GM12878 (cell line): ENCODE results near the gene MMADHC. TPM values are rescaled to one million over a fixed set of nuclear protein-coding genes. Genes with fewer than 3 reads are reported as not detected.

ENCODE experiments used
- ATAC-seq: fragments of 200-7000 bp; cut with Tn5 transposase; 3 replicates; pipeline ENCODE4 v1.9.1; 2020; ENCODE audit warnings: mild to moderate bottlenecking, moderate library complexity
- BruUV-seq: library from RNA; stranded (reverse); fragments of 400-500 nt; replicated peaks from 2 replicates; lab custom pipeline; 2021; lab: Mats Ljungman, UMichigan
- CTCF ChIA-PET: fragments of 300-600 bp; sonication (Branson Sonifier 250); formaldehyde crosslinking; extraction: SDS; loops from one replicate; lab custom pipeline; 2021; ENCODE audit warnings: inconsistent platforms; lab: Yijun Ruan, JAX
- POLR2A ChIA-PET: fragments of 350-600 bp; formaldehyde crosslinking; extraction: SDS; loops from one replicate; lab custom pipeline; 2021; ENCODE audit warnings: inconsistent platforms; lab: Charles Lee
- RAD21 ChIA-PET: fragments of 300-600 bp; sonication (Branson Sonifier 250); formaldehyde crosslinking; loops from one replicate; lab custom pipeline; 2023; ENCODE audit warnings: antibody characterized with exemption; ENCODE audit not compliant: unreplicated experiment; lab: Charles Lee
- SMC1A ChIA-PET: fragments of 300-600 bp; sonication (Branson Sonifier 250); formaldehyde crosslinking; loops from one replicate; lab custom pipeline; 2023; ENCODE audit not compliant: unreplicated experiment, uncharacterized antibody; lab: Charles Lee
- DNase-seq: peaks from one replicate; pipeline ENCODE4 v3.0.0-alpha.2; 2011; ENCODE audit warnings: low read depth, low spot score
- FAIRE-seq: peaks from 3 replicates; lab custom pipeline; 2011; peaks lifted over from hg19 to GRCh38; lab: Jason Lieb, UNC
- H2AFZ ChIP-seq: 2 replicates; pipeline ENCODE4 v1.6.0; 2011; ENCODE audit warnings: low read depth, low read length, control low read depth; ENCODE audit not compliant: control insufficient read depth
- H3K27ac ChIP-seq: 2 replicates; pipeline ENCODE4 v1.5.1; 2011; ENCODE audit warnings: control low read depth; ENCODE audit not compliant: control insufficient read depth, insufficient read depth
- H3K27me3 ChIP-seq, 2 experiments: replicated peaks in 1 of 2; 2 replicates each; pipeline versions ENCODE4 v1.6.0 to v1.6.1; 2011; ENCODE audit warnings: low read length in 1 of 2; ENCODE audit not compliant: control insufficient read depth in 2 of 2, insufficient read depth in 2 of 2
- H3K36me3 ChIP-seq, 2 experiments: 2 replicates each; pipeline ENCODE4 v1.5.1; 2011; ENCODE audit warnings: low read length in 1 of 2; ENCODE audit not compliant: control insufficient read depth in 2 of 2, insufficient read depth in 2 of 2
- H3K4me1 ChIP-seq: 2 replicates; pipeline ENCODE4 v1.6.1; 2011; ENCODE audit warnings: mild to moderate bottlenecking, low read length, moderate library complexity, mixed read lengths; ENCODE audit not compliant: control insufficient read depth, insufficient read depth
- H3K4me2 ChIP-seq: 2 replicates; pipeline ENCODE4 v1.6.0; 2011; ENCODE audit warnings: control low read depth; ENCODE audit not compliant: control insufficient read depth, insufficient read depth
- H3K4me3 ChIP-seq: fragments of 200-600 bp; sonication (generic); 2 replicates; pipeline ENCODE4 v1.5.1; 2016
- H3K79me2 ChIP-seq: 2 replicates; pipeline ENCODE4 v1.6.0; 2011; ENCODE audit warnings: low read length; ENCODE audit not compliant: control insufficient read depth, insufficient read depth
- H3K9ac ChIP-seq: 2 replicates; pipeline ENCODE4 v1.8.0; 2011; ENCODE audit warnings: low read length, control low read depth, mixed read lengths; ENCODE audit not compliant: control insufficient read depth, insufficient read depth
- H3K9me3 ChIP-seq: replicated peaks from 3 replicates; pipeline ENCODE4 v1.5.1; 2011; ENCODE audit warnings: mild to moderate bottlenecking, low read length; ENCODE audit not compliant: control insufficient read depth, insufficient read depth
- H4K20me1 ChIP-seq: 2 replicates; pipeline ENCODE4 v1.6.0; 2011; ENCODE audit not compliant: control insufficient read depth, insufficient read depth
- ASH2L ChIP-seq: fragments of 300-600, 200-600 bp; sonication (generic); IDR thresholded peaks from 2 replicates; pipeline ENCODE4 v1.6.1; 2017; ENCODE audit warnings: low read depth, mild to moderate bottlenecking, borderline replicate concordance
- CHD1 ChIP-seq: IDR thresholded peaks from 2 replicates; pipeline ENCODE4 v1.6.1; 2012; ENCODE audit warnings: low read depth, low read length, improper control_type of control experiment
- CHD4 ChIP-seq: fragments of 200-600 bp; sonication (generic); IDR thresholded peaks from 2 replicates; pipeline ENCODE4 v1.6.1; 2016; ENCODE audit warnings: mild to moderate bottlenecking
- CREM ChIP-seq: IDR thresholded peaks from 2 replicates; pipeline ENCODE4 v1.6.1; 2014; ENCODE audit warnings: antibody characterized with exemption, low read depth
- HCFC1 ChIP-seq: fragments of 150-350 bp; IDR thresholded peaks from 2 replicates; pipeline ENCODE4 v1.6.1; 2014; ENCODE audit warnings: low read length
- KLF5 ChIP-seq: fragments of 450-650 bp; IDR thresholded peaks from 2 replicates; pipeline ENCODE4 v1.6.1; 2014; ENCODE audit warnings: mild to moderate bottlenecking; ENCODE audit not compliant: partially characterized antibody
- NR2C1 ChIP-seq: fragments of 450-650 bp; IDR thresholded peaks from 2 replicates; pipeline ENCODE4 v1.6.1; 2017; ENCODE audit warnings: antibody characterized with exemption, mild to moderate bottlenecking, moderate library complexity
- NRF1 ChIP-seq: conservative IDR thresholded peaks from 2 replicates; pipeline ENCODE4 v1.6.1; 2011; ENCODE audit warnings: mild to moderate bottlenecking, low read depth, low read length, improper control_type of control experiment
- PBX3 ChIP-seq: IDR thresholded peaks from 2 replicates; pipeline ENCODE4 v1.6.1; 2011; ENCODE audit warnings: mild to moderate bottlenecking, low read depth, low read length, moderate library complexity; ENCODE audit not compliant: insufficient replicate concordance
- RAD21 ChIP-seq: IDR thresholded peaks from 2 replicates; pipeline ENCODE4 v1.6.1; 2011; ENCODE audit warnings: mild to moderate bottlenecking, low read depth, low read length, moderate library complexity; ENCODE audit not compliant: insufficient read depth
- SIX5 ChIP-seq: IDR thresholded peaks from 2 replicates; pipeline ENCODE4 v1.6.1; 2011; ENCODE audit warnings: mild to moderate bottlenecking, low read depth, low read length, moderate library complexity; ENCODE audit not compliant: severe bottlenecking
- SMAD1 ChIP-seq: fragments of 450-650 bp; IDR thresholded peaks from 2 replicates; pipeline ENCODE4 v1.6.1; 2018; ENCODE audit warnings: mild to moderate bottlenecking, low read depth; ENCODE audit not compliant: partially characterized antibody
- SP1 ChIP-seq: IDR thresholded peaks from one replicate; pipeline ENCODE4 v1.6.1; 2011; ENCODE audit warnings: low read depth, low read length
- TAF1 ChIP-seq: IDR thresholded peaks from 2 replicates; pipeline ENCODE4 v1.6.1; 2011; ENCODE audit warnings: mild to moderate bottlenecking, low read depth, low read length, borderline replicate concordance
- WGBS: methylation state at CpG from one replicate; pipeline ENCODE4 v1.1.6; 2016; ENCODE audit warnings: low lambda C conversion rate; ENCODE audit not compliant: insufficient replicate concordance, insufficient coverage; ENCODE audit errors: missing lambda C conversion rate; 5-methylcytosine and 5-hydroxymethylcytosine counted together
- in situ Hi-C: fragments of 300-500 bp; cut with MboI; formaldehyde crosslinking; loops from 9 replicates; pipeline ENCODE4 v1.14.3; 2018; ENCODE audit warnings: mixed read lengths
- intact Hi-C: fragments of 100-400 bp; cut with micrococcal nuclease; formaldehyde crosslinking; loops from one replicate; pipeline ENCODE4 v1.14.2; 2022; ENCODE audit not compliant: unreplicated experiment
- polyA plus RNA-seq, 11 experiments: library from polyadenylated mRNA; depleted of rRNA in 4 of 11; unstranded in 6 of 11; stranded (reverse) in 5 of 11; fragments of >200 nt; fragmentation: Nextera tagmentation in 4 of 11; fragmentation: Illumina TruSeq in 1 of 11; extraction: Ambion mirVana in 4 of 11; extraction: Trizol in 1 of 11; gene quantifications; 1 replicate in 1 of 11; 2 replicates in 10 of 11; pipeline versions ENCODE4 v1.2.1 to v1.2.3, GENCODE V29; 2011 to 2016; ENCODE audit warnings: inconsistent platforms in 2 of 11, missing spikeins in 2 of 11, low read depth in 1 of 11
- total RNA-seq, 4 experiments: library from RNA; depleted of rRNA in 3 of 4; stranded (reverse); fragments of >200 nt in 3 of 4; fragmentation: Illumina TruSeq in 1 of 4; extraction: Trizol in 1 of 4; gene quantifications; 2 replicates each; pipeline versions ENCODE4 v1.2.1 to v1.2.3, GENCODE V29; 2013 to 2021
- TF ChIP-seq, protein P1 (sequence below): IDR thresholded peaks from 2 replicates; pipeline ENCODE4 v1.6.1; 2011; ENCODE audit warnings: low read depth, low read length, improper control_type of control experiment, borderline replicate concordance

Gene MMADHC
- total and polyA plus RNA-seq, 10 of the 15 experiments (the other 5 are each of a cell fraction or from before 2014, with no cell fraction given): 93.6 to 415 (median 147) TPM

- Histone ChIP-seq H3K4me2 (no peak overlapping the region), H2AFZ (no peak overlapping the region), H3K4me1 (no peaks in the 10 kb centered on the region), H3K27ac (no peak overlapping the region), H3K79me2 (no peaks in the 10 kb centered on the region), H3K4me3 (no peak overlapping the region), H3K27me3 (no peaks in the 10 kb centered on the region), H4K20me1 (no peaks in the 10 kb centered on the region), H3K9me3 (no peaks in the 10 kb centered on the region), H3K9ac (no peak overlapping the region), H3K36me3 (no peaks in the 10 kb centered on the region)
- no TSS peak for BruUV-seq
- intact Hi-C loops (no loop called here), in situ Hi-C loops (no loop called here)
- no peak for ATAC-seq
- no peak for FAIRE-seq
- 1% methylated on average over 3 of the region's 3 CpGs for WGBS
- DNase-seq: no peak
- POLR2A ChIA-PET: no interaction called here
- TF ChIP-seq NRF1: no peak
- TF ChIP-seq TAF1: no peak
- no peak for TF ChIP-seq NR2C1
- no peak for TF ChIP-seq CREM
- TF ChIP-seq PBX3: no peak
- no peak for TF ChIP-seq ASH2L
- TF ChIP-seq, protein P1, sequence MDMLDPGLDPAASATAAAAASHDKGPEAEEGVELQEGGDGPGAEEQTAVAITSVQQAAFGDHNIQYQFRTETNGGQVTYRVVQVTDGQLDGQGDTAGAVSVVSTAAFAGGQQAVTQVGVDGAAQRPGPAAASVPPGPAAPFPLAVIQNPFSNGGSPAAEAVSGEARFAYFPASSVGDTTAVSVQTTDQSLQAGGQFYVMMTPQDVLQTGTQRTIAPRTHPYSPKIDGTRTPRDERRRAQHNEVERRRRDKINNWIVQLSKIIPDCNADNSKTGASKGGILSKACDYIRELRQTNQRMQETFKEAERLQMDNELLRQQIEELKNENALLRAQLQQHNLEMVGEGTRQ: no peak
- no peak for TF ChIP-seq RAD21
- no peak for TF ChIP-seq KLF5
- no peak for TF ChIP-seq SMAD1
- no peak for TF ChIP-seq CHD4
- no peak for TF ChIP-seq CHD1
- no peak for TF ChIP-seq SIX5
- no peak for TF ChIP-seq SP1
- no peak for TF ChIP-seq HCFC1
- CTCF ChIA-PET: no interaction called here
- RAD21 ChIA-PET: no interaction called here
- SMC1A ChIA-PET: no interaction called here
Measured at GRCh38 chr2:149528983-149529382, 58.6 kb downstream of the MMADHC start.
